ENCODE measurements around the gene CLCN1.
"Not testable (repeated sequence)": the region's sequence is repeated elsewhere in the genome, so short reads cannot be mapped to it uniquely, and the experiment has no call there.

Gene CLCN1

DNA sequence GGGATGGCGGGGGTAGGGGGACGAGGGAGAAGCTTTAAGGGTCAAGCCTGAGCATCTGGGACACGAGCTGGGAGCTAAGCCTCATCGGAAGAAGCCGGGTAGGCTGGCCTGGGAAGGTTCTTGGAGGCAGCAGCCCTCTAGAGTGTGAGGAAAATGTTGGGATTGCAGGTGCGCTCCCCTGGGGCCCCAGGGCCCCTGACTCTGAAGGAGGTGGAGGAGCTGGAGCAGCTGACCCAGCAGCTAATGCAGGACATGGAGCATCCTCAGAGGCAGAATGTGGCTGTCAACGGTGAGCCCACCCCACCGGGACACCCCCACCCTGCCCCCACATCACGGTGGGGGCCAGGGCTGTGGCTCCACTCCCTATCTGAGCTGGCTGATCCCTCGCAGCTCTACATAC is 72.1 kb downstream of the CLCN1 start:
- no peak for DNase-seq

DNA sequence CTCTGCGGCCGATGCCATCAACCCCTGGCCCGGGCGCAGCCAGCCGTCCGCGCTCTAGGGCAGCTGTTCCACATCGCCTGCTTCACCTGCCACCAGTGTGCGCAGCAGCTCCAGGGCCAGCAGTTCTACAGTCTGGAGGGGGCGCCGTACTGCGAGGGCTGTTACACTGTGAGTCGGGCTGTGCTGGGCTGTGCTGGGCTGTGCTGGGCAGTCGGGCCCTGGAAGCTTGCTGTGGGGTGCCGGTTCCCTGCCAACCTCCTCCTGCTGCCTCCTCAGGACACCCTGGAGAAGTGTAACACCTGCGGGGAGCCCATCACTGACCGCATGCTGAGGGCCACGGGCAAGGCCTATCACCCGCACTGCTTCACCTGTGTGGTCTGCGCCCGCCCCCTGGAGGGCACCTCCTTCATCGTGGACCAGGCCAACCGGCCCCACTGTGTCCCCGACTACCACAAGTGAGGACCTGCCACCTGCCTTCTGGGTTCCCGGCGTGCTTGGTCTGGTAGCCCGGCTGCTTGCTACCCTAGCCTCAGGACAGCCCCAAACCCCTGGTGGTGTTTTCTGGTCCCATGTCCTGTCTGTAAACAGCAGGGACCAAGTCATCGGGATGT is 72.7 kb downstream of the CLCN1 start:
- no peak for DNase-seq

DNA sequence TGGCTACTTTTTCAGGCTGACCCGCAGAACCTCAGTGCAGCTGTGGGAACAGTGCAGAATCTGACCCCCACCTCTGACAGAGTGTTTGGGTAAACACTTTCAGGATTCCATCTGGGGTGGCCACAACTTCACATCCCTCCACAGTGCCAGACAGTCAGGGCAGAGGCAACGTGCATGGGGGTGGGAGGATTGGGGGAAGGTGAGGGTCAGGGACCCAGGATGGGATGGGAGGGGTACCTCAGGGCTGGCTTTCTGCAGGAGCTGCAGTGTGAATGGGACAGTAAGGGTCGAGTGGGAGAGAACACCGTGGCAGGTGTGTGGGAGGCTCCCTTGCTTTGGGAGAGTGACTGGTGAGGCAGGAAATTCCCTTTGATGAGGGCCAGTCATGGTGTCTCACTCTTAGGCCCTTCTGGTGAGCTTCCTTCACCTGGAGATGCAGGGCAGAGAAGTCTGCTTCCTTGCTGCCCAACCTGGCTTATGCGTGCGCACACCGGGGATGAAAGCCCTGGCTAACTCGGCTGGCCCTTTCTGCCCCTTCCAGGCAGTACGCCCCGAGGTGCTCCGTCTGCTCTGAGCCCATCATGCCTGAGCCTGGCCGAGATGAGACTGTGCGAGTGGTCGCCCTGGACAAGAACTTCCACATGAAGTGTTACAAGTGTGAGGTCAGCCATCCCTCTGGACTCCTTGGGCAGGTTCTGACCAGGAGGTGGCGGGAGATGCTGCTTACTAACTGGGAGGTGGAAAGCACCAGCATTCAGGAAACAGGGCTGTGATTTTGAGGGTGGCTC is 73.6 kb downstream of the CLCN1 start:
- DNase-seq = no peak

DNA sequence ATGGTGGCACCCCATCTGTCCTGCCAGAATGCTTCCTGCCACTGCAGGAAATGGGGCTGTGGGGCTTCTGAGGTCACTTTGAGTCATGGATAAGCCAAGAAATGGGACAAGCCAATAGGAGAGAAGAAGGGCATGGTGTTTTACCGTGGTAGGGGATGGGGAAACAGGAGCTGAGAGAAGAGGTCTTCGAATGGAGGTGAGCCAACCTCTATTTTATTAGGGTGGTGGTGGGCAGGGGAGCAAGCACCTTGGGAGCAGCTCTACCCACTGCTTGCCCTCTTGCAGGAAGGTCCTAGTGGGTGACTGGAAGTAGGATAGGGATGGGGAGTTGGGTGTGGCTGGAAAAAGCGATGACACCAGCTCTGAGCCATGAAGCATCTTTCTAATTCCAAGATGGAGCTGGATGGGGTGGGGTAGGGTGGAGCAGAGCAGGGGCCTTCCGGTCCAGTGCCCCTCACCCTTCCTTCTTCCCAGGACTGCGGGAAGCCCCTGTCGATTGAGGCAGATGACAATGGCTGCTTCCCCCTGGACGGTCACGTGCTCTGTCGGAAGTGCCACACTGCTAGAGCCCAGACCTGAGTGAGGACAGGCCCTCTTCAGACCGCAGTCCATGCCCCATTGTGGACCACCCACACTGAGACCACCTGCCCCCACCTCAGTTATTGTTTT is 74.3 kb downstream of the CLCN1 start:
- DNase-seq = no peak

DNA sequence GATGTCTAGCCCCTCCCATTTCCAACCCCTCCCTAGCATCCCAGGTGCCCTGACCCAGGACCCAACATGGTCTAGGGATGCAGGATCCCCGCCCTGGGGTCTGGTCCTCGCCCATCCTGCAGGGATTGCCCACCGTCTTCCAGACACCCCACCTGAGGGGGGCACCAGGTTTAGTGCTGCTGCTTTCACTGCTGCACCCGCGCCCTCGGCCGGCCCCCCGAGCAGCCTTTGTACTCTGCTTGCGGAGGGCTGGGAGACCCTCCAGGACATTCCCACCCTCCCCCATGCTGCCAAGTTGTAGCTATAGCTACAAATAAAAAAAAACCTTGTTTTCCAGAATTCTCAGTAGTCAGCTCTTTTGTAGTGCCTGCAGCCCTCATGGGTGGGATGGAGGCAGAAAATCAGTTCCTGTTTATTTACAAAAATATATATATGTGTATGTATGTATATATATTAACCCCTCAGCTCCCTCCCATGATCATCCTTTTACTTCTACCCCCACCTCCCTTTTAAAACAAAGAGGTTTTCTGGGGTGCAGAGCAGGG is 74.9 kb downstream of the CLCN1 start:
- DNase-seq = no peak

DNA sequence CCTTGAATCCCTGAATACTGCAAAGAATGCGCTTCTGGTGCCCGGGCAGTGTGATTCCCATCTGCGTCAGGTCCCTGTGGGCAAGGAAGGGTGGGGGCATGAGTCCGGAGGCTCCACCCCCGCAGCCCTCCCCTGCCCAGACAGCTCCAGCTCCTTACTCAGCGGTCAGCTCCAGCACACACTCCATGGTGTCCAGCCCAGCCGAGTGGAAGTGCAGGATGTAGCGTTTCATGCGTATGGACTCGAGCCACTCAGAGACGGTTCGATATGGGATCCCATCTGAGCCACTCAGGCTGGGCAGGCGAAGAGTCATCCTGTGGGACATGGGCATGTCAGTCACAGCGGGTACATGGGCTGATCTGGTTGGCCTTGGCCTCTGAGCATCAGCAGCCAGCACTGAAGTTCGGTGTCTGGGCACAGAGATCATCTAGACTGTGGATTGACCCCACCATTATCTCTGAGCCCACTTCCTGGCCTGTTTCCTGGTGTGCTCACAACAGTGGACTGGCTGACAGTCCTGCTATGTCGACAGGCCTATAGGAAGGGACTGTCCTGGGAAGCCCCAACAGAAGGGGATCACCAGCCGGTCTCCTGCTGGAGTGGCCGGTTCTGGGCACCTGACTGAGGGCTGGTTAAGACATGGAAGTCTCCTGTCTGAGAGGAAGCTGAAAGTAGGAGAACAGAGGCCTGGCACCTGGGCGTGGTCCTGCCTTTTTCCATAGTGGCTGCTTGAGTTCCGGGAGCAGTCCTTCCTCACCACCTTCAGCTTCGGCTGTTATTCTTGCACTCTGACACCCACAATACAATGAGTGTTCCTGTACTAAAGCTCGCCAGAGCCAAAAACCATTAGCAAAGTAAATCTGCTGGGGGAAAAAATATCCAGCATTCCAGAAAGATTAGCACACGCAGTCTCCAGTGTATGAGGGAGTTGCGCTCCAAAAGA is 75.8 kb downstream of the CLCN1 start:
- DNase-seq = no peak

DNA sequence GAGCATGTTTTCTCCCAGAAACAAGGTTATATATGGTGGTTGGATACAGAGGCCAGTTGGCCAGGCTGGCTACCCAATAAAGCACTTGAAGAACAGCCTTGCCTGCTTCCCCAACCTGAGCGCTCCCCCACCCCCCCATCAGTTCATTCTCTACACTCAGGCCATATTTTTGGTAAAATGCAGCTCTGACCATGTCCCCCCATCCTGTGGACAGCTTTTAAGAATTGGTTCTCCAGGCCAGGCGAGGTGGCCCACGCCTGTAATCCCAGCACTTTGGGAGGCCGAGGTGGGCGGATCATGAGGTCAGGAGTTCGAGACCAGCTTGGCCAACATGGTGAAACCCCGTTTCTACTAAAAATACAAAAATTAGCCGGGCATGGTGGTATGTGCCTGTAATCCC is 76.5 kb downstream of the CLCN1 start:
- DNase-seq = not testable (repeated sequence)

DNA sequence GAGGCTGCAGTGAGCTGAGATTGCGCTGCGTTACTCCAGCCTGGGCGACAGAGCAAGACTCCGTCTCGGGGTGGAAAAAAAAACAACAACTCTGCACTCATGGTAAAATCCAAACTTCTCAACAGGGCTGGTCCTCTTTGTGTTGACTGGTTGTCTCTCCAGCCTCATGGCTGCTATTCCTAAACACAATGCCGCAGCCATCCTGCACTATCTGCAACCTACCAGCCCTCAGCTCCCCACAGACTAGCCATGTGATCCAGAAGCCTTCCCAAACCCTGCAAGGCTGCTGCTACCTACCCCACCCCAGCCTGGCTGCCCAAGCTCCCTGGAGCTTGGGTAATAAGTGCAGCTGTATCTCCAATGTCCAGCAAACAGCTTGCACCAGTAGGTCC is 77.0 kb downstream of the CLCN1 start:
- no peak for DNase-seq

DNA sequence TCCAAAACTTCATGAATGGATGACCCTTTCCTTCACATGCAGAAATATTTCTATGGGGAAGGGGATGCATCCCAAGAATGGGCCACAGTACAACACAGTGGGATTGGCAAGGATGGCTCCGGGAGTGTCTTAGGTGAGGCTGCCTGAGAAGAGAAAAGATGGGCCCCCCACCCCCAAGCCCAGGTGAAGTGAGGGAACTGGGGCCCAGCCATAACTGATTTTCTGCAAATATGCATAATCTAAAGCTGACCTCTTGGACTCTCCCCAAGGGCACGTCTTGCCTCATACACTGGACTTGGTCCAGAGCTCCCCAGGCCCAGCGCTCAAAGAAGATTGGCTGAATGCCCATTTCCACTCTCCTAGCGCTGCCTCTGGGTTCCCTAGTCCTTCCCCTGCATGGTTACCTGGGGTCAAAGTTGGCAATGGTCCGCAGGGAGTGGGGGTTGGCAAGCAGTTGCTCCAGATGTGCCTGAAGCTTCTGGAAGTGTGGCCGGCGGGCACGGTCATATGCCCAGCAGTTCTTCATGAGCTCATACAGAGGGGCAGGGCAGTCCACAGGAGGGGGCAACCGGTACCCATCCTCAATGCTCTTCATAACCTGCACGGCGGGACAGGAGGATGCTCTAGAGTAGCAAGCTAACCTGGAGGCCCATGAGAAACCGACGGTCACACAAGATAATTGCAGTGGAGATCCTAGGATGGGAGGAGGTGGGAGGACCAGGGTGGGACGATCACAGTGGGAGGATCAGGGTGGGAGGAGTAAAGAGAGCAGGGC is 77.5 kb downstream of the CLCN1 start:
- no peak for DNase-seq

DNA sequence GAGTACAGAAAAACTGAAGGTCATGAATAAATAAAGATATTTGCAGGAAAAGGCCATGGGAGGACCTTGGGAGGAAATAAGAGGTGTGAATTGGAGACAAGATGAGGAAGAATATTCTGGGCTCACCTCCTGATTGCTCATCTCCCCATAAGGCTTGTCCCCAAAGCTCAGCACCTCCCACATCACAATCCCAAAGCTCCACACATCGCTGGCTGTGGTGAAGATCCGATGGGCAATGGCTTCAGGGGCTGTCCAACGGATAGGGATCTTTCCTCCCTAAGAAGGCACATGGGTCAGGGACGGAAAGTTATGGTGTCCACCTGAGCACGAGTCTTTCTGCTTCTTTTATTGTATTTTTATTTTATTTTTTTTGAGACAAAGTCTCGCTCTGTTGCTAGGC is 78.2 kb downstream of the CLCN1 start:
- no peak for DNase-seq

DNA sequence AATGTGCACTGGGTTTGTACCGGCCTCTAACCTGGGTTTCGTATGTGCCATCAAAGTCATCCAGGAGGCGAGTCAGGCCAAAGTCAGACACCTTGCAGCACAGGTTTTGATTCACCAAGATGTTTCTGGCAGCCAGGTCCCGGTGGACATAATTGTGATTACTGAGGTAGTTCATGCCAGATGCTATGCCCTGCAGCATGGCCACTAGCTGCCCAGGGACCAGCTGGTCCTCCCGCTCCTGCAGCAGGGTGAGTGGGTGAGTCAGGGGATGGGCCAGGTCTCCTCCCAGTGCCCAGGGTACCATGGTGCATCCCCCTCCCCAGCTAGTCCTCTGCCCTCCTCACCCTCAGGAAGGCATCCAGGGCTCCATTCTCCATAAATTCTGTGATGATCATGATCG is 78.9 kb downstream of the CLCN1 start:
- DNase-seq = no peak

DNA sequence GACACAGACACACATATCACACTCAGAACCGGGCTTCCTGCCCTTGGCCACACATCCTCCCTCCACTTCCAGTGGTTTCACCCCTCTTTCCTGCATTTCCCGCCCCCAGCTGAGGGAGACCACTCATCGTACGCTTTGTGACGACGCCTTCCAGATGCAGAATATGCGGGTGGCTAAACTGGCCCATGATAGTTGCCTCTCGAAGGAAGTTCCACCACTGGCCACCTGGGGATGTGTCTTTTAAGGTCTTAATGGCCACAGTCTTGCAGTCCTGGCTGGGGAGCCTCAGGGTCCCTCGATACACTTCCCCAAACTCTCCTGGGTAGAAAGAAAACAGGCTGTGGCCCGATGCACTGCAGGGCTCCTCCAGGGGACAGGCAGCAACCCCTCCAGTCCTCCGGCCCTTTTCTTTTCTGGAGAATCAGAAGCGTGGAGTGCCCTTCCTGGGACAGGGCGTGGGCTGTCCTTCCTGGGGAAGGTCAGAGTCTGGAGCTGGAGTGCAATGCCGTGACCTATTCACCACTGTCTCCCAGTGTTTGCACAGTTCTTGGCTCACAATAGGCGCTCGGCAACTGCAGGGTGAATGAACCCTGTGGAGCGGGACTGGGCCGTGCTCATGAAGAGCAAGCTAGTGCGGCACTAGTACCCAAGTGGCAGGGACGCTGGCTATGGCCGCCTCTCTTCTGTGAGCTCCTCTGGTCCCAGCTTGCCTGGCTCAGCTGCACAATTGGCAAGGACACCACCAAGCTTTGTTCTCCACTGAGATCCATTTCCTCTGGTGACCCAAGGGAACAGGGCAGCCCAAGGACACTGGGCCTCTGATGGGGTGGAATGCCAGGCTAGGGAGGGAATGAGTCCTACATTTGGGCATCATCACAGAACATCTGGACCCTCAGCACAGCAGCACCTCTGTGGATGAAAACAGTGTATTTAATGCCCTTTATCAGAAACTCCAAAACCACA is 79.6 kb downstream of the CLCN1 start:
- no peak for DNase-seq

DNA sequence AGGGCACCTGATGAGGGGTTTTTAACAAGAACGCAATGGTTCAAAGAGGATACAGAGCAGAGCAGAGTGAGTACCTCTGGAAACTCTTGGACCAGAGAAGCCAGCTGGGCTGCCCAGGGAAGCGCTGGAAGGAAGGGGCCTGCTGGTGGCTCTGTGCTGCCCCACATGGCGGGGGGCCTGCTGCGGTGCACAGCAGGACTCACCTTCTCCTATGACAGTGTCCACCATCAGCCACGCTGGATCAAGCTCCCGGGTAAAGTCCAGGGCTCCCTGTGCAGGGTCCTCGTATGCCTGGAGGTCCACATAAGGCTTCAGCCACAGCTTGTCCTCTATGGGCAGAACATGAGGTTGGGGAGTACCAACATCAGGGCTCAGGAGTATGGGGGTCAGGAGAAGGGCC is 80.3 kb downstream of the CLCN1 start:
- DNase-seq = no peak

DNA sequence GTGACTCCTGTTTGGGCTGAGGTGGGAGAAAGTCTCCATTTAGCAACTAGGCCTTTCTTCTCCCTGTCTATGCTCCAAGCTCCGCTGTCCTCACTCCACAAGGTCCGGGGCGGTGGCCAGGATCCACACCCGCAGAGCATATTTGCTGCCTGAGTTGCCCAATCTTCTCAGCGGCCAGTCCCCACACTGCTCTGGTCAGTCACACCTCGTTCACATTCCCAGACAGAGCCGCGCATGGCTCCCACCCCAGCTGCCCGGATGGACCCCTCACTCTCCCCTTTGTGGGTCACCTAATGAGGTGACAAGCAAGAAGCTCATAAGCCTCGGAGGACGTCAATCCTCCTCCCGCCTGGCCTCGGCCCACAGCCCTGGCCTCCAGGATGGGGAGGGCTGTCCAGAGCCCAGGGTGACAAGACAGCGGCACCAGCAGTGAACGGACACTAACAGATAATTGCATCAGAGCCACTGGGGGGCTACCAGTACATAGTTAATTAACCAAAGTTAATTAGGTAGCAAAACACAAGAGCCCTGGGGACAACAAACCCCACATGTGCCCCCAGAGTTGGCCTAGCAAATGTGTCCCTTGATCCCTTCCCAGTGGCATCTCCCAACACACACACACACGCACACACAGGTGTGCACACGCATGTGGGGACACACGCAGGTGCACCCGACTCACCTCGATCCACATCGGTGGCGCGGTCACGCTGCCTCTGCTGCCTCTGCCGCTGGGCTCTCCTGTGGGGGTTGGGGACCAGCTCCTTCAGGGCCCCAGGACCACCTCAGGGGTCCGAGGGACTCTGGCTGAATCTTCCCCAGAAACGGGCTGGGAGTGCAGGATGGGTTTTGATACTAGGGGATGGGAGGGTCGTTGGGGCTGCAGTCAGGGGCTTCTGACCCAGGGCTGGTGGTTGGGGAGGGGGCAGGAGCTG is 81.0 kb downstream of the CLCN1 start:
- no peak for DNase-seq

DNA sequence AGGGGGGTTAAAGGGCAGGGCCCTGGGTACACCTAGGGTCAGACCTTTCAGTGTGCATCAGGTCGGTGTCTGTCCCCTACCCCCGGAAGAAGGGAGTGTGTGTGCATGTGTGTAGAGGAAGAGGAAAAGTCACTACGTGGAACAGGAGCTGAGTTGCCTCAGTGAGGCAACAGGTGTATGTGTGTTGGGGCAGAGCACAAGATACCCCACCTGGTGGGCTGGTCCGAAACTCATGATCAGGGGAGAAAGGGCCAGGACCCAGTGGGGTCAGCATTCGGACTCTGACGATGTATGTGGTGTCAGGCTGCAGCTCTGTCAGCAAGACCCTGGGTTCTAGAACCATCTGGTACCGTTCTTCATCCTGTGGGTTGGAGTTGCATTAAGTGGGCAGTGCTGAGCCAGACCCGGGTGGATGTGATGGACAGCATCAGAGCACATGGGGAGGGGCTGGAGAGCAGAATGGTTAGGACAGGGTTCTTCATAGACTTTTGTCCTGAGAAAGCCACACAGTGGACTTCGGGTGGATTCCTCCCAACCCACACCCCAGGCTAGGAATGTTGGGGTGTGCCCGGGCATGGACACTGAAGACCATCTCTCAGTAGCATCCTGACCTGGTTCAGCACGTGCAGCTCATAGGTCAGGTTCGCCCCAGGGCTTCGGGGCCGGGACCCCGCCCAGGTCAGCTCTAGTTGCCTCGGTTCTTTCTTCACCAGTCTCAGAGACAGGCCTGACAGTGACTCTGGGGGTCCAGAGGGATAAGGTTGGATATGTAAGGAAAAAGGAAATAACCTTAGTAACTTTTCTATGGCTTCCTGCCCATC is 82.0 kb downstream of the CLCN1 start:
- no peak for DNase-seq

DNA sequence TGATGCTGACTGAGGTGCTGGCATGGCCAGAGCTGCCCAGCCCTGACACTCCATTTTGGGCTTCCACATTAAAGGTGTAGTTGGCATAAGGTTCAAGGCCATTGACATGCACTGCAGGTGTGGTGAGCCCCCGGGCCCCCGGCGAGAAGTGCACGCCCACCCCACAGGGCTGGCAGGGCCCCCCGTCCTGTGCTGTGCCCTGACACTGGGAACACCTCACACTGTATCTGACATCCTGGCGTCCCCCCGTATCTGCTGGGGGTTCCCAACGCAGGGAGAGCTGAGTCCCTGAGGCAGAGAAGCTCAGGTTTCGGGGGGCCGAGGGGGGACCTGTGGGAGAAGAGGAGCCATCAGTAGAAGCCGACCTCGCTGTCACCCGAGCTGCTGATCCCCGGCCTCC is 82.7 kb downstream of the CLCN1 start:
- no peak for DNase-seq

DNA sequence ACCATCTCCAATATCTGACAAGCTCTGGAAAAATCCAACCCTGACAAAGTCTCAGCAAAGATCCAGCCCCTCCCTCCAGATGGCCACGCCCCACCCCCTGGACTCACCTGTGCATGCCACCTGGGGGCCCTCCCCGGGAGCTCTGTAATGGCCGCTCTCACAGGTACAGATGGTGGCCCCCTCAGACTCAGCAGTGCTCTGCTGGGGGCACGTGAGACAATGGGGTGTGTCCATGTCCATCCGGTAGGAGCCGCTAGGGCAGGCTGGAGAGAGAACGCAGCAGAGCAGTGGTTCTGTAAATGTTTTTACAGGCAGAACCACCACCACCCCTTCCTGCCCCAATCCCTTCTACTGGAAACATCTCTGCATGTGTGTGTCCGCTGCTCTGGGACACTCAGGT is 83.2 kb downstream of the CLCN1 start:
- DNase-seq = no peak

DNA sequence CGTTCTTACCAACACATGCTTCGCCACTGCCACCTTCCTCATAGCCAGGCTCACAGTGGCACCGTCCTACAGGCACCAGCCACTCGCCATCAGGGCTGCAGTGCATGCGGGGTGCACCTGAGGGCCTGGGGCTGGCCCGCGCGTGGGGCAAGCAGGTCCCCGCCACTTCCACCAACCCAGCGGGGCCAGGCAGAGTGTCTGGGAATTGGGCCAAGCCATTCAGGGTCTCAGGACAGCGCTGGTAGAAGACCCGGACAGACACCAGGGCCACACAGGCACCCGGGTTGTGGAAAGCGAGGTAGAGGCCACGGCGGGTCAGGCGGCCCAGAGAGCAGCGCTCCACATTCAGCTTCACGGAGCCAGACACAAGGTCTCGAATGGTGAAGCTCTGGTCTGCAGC is 83.7 kb downstream of the CLCN1 start:
- no peak for DNase-seq

DNA sequence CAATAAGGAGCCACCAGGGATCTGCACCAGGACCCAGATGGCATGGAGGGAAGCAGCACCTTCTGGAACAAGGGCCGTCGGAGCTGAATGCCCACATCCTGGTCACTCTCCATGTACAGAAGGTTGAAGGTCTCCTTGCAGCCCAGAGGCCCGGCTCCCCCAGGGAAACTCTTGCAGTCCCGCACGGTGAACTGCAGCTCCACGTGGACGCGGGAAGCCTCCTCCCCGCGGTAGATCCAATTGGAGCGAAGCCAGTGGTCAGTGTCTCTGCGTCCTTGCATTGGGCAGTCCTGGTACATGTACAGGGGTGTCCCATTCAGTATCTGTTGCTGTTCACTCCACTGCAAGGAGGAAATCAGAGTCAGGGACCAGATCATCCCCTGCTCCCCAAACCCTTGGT is 85.4 kb downstream of the CLCN1 start:
- DNase-seq = no peak

Data from stimulated activated naive CD4-positive, alpha-beta T cell treated with Interleukin-2 at 50 U/mL for 16 hours (primary cell).